ENCODE results near the gene PYCR2.
"Not testable (repeated sequence)": the region's sequence is repeated elsewhere in the genome, so short reads cannot be mapped to it uniquely, and the experiment has no call there.

The PYCR2 gene

GRCh38 chr1:225942574-225942973 lies 18.5 kb upstream of the PYCR2 start:
- no peak for DNase-seq (ENCODE audit: low read depth in 2 of 2)

GRCh38 chr1:225941942-225942222 lies 17.8 kb upstream of the PYCR2 start:
- no peak for DNase-seq (ENCODE audit: low read depth in 2 of 2)

DNA sequence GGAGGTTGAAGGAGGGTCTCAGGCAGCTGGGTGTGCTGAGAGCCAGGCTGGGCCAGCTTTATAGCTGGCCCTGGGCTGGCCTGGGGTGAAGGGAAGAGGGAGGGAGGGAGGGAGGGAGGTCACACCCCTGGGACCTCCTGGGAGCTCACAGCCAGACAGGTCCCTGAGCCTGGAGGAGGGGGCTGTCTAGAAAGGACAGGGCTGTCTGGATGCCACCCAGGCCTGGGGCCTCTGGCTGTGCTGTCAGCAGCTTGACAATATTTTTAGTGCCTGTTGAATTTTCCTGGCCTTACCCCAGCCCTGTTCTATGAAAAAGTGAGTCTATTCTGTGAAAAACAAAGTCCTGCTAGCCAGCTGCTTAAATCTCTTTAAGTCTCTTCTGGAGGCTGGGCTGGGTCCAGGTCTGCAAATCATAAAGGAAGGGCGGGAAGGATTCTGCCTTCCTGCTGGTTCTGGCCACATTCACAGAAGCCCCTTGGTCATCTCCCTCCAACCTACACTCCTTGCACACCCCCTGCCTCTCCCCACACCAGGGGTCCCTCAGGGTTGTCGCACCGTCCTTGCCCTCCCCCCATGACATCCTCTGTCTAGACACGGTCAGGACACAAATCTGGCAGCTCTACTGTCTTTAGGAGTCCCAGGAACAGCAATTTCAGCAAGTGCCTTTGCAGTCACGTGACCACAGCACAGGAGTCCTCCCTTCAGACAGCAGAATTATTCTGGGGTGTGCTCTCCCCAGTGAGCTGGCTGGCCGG lies 17.3 kb upstream of the PYCR2 start, which contains the start of gene LEFTY2:
LEFTY2 (minus strand) TSS at position 34 of the 755 bp plus-strand sequence. CDS start 80 bp downstream, outside the sequence.
- DNase-seq (ENCODE audit: low read depth in 2 of 2): no peak

DNA sequence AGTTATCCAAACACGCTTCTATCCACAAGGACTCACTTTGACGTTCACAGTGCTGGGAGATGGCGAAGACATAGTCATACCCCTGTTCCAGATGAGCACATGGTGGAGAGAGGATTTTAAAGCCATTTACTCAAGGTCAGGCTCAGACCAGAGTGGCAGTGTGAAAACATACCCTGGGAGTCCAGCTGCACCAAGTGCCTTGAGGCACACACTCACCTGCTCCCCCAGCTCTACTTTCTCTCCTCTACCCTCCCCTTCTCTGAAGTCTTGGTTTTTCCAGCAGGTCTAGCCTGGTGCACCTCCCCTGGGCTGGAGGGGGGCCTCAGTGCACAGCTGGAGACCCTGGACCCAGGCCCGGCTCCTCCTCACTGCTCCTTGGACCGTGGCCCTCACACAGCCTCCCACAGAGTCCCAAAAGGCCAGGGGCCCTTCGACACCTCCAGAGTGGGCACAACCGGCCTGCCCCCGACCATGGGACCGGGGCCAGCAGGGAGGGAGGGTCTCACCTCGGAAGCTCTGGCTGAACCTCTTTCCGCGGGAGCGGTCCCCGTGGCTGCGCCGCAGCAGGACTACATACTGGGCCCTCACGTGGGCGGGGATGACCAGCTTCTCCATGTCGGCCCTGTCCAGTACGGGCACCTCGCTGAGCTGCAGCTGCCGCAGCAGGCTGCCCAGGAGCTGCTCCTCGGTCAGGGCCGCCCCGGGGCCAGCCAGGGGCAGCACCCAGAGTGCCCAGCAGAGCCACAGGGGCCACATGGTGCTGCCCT lies 16.5 kb upstream of the PYCR2 start:
- no peak for DNase-seq (ENCODE audit: low read depth in 2 of 2)

GRCh38 chr1:225939939-225940310 lies 15.9 kb upstream of the PYCR2 start:
- DNase-seq (ENCODE audit: low read depth in 2 of 2): not testable (repeated sequence)

GRCh38 chr1:225939097-225939938 lies 15.3 kb upstream of the PYCR2 start:
- not testable (repeated sequence) for DNase-seq (ENCODE audit: low read depth in 2 of 2)

DNA sequence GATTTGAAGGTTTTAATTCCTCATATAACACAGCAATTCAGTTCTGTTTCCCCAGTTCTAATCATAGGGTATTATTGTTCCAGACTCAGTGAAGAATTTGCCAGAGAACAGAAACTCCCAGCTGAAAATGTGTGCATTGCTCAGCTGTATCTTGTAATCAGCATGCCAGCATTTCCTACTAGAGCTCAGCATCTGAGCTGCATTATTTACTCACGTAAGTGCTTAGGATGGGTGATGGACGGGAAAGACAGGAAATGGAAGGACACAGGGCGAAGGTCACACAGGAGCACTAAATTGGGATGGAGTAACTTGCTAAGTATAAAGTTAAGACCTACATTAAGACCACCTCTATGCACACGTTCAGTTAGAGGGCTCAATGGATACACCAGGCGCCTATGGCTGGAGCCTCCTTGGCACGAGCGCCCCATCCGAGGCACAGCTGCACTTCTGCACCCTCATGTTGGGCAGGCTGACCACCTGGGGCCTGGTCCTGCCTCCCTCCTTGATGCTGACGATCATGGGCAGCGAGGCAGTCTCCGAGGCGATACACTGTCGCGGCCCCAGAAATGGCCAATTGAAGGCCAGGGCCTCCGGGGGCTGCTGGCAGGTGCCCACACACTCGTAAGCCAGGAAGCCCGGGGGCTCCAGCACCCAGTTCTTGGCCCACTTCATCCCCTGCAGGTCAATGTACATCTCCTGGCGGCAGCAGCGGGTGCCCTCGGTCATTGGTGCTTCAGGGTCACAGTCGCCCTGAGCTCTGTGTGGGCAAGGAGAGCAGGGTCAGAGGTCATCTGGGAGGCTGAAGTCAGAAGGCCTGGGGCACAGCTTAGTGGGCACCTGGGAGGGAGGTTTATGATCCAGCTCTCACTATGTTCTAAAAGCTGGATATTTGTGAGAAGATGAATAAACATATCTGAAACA lies 13.3 kb upstream of the PYCR2 start:
- no peak for DNase-seq (ENCODE audit: low read depth in 2 of 2)

DNA sequence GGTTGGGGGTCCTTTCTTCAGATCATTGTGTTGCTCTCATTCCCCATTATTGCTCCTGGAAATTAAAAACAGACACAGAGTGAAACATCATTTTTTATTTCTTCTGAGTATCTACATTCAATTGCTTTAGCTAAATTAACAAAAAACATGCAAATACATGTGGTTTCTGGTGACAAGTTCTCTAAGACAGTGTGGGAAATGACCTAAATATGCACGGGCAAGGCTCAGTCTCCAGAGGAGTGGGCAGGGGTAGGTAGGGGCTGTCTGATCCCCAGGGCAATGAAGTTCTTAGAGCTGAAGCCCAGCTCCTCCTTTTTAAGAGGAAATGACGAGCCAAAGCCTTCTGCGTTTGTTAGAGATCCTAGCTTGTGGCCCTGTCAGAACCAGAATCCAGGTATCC lies 12.5 kb upstream of the PYCR2 start:
- no peak for DNase-seq (ENCODE audit: low read depth in 2 of 2)

DNA sequence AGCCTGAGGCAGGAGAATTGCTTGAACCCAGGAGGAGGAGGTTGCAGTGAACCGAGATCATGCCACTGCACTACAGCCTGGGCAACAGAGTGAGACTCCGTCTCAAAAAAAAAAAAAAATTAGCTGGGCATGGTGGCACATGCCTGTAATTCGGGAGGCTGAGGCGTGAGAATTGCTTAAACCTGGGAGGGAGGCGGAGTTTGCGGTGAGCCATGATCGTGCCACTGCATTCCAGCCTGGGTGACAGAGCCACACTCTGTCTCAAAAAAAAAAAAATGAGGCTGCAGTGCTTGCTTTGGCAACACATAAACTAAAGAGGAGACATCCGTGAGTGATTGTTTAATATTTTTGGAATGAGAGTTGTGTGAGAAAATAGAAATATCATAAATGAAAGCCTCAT lies 12.0 kb upstream of the PYCR2 start:
- not testable (repeated sequence) for DNase-seq (ENCODE audit: low read depth in 2 of 2)

DNA sequence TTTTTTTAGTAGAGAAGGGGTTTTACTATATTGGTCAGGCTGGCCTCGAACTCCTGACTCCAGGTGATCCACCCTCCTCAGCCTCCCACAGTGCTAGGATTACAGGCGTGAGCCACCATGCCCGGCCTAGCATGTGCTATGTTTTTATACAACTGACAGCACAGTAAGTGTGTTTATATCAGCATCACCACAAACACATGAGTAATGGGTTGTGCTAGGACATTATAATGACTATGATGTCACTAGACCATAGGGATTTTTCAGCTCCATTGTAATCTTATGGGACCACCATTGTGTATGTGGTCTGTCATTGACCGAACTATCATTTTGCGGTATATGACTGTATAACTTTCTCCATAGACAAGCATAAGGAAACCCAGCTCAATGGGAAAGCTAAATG lies 10.7 kb upstream of the PYCR2 start:
- no peak for DNase-seq (ENCODE audit: low read depth in 2 of 2)

- no peak for DNase-seq (ENCODE audit: low read depth in 2 of 2)
Measured at GRCh38 chr1:225933072-225933471, 9.0 kb upstream of the PYCR2 start.

- no peak for DNase-seq (ENCODE audit: low read depth in 2 of 2)
Measured at GRCh38 chr1:225931270-225932136, 7.5 kb upstream of the PYCR2 start.

DNA sequence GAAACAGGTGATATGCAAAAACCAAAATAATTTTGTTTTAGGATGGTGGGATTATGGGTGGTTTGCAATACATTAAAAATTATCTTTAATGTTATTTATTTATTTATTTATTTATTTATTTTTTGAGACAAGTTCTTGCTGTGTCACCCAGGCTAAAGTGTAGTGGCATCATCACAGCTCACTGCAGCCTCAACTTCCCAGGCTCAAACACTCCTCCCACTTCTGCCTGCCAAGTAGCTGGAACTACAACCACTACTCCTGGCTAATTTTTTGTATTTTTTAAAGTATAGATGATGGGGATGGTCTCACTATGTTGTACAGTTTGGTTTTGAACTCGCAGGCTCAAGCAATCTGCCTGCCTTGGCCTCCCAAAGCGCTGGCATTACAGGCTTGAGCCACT lies 6.5 kb upstream of the PYCR2 start:
- DNase-seq (ENCODE audit: low read depth in 2 of 2): no peak

GRCh38 chr1:225929462-225929861 lies 5.4 kb upstream of the PYCR2 start:
- DNase-seq (ENCODE audit: low read depth in 2 of 2): not testable (repeated sequence)

DNA sequence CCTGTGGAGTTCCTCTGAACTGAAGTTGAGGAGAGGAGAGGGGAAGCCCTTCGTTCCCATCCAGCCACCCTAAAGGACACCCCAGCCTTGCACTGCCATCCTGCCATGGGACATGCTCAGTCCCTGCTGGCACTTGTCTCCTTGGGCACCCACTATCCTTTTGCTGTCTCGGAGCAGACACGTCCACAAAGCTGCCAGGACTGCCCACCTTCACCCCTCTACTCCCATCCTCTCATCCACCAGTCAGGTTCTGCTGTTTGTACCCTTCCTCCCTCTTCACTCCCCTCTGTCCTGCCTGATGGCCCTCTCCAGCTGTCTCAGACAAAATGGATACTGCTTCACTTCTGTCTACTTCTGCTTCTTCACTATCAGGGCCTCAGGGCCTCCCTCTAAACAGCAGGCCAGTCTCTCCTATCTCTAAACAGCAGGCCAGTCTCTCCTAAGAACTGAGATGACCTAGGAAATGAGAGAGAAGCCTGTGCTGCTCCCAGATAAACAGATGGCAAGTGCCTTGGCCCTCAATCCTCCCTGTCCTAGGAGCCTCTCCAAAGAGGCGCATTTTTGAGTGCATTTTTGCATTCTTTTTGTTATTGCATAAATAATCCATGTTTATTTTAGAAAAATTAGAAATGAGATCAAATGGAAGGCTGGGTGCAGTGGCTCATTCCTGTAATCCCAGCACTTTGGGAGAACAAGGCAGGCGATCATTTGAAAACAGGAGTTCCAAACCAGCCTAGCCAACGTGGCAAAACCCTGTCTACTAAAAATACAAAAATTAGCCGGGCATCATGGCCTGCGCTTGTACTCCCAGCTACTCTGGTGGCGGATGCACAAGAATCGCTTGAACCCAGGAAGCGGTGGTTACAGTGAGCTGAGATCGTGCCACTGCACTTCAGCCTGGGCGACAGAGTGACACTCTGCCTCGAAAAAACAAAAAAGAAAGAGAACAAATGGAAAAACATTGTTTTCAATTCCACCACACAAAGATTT lies 4.4 kb upstream of the PYCR2 start:
- no peak for DNase-seq (ENCODE audit: low read depth in 2 of 2)

- DNase-seq (ENCODE audit: low read depth in 2 of 2): no peak
Measured at GRCh38 chr1:225926551-225927113, 2.6 kb upstream of the PYCR2 start.

DNA sequence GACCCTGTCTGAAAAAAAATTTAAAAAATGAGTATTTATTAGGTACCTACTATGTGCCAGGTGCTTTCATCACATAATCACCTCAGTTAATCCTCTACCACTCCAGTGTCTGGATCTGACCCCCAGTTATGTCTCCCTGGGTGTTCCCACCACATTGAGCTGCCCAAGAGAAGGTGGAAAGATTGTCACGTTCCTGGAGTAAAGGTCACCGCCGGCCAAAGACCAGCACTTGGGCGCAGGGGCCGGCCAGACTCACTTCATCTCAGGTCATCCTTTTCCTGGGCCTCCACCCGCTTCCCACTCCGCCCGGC lies 714 bp downstream of the PYCR2 start:
- no peak for DNase-seq (ENCODE audit: low read depth in 2 of 2)

GRCh38 chr1:225921734-225922709 lies 2.0 kb downstream of the PYCR2 start:
- DNase-seq (ENCODE audit: low read depth in 2 of 2): no peak

Data from stimulated activated CD4-positive, alpha-beta T cell treated with anti-CD3 and anti-CD28 coated beads, Interleukin-4, amount 100 ng/mL, for 48 hours (primary cell).